GM18909 (cell line): ENCODE measurements around the gene CD47.

Experiments
- ATAC-seq: cut with Tn5 transposase; IDR thresholded peaks from one replicate; pipeline ENCODE4 v1.9.1; 2021; ENCODE audit warnings: mild to moderate bottlenecking; ENCODE audit not compliant: unreplicated experiment, poor library complexity

The CD47 gene

GRCh38 chr3:108118038-108118768 lies 27.4 kb upstream of the CD47 start:
- no peak for ATAC-seq

GRCh38 chr3:108117241-108117775 lies 26.5 kb upstream of the CD47 start:
- peak; percentile 50 for ATAC-seq

- ATAC-seq = no peak
Observed at GRCh38 chr3:108114423-108115065, 23.7 kb upstream of the CD47 start.

- no peak for ATAC-seq
Observed at GRCh38 chr3:108113975-108114374, 23.1 kb upstream of the CD47 start.

GRCh38 chr3:108110934-108111333 lies 20.1 kb upstream of the CD47 start:
- ATAC-seq = no peak

- no peak for ATAC-seq
Observed at GRCh38 chr3:108108416-108108815, 17.6 kb upstream of the CD47 start.

GRCh38 chr3:108106449-108106848 lies 15.6 kb upstream of the CD47 start:
- ATAC-seq = no peak

GRCh38 chr3:108106031-108106430 lies 15.2 kb upstream of the CD47 start:
- no peak for ATAC-seq

- no peak for ATAC-seq
Observed at GRCh38 chr3:108103886-108104797, 13.3 kb upstream of the CD47 start.

- ATAC-seq = no peak
Observed at GRCh38 chr3:108103040-108103751, 12.4 kb upstream of the CD47 start.

- no peak for ATAC-seq
Observed at GRCh38 chr3:108102420-108103039, 11.7 kb upstream of the CD47 start.

- ATAC-seq = peak; percentile 91
Observed at GRCh38 chr3:108100906-108101660, 10.3 kb upstream of the CD47 start.

- ATAC-seq = peak; percentile 13
Observed at GRCh38 chr3:108099679-108100428, 9.0 kb upstream of the CD47 start.

- ATAC-seq = no peak
Observed at GRCh38 chr3:108099244-108099643, 8.4 kb upstream of the CD47 start.

GRCh38 chr3:108098003-108098370 lies 7.2 kb upstream of the CD47 start:
- no peak for ATAC-seq

- no peak for ATAC-seq
Observed at GRCh38 chr3:108097322-108098002, 6.6 kb upstream of the CD47 start.

- no peak for ATAC-seq
Observed at GRCh38 chr3:108096532-108097321, 5.9 kb upstream of the CD47 start.
